LNCaP clone FGC (cell line): ENCODE measurements around the gene TSEN15.
"Not testable (repeated sequence)": the region's sequence is repeated elsewhere in the genome, so short reads cannot be mapped to it uniquely, and the experiment has no call there.

ENCODE experiments used
- DNase-seq: peaks from one replicate; pipeline ENCODE4 v3.0.0-alpha.2; 2011; ENCODE audit warnings: low read depth
- H3K4me3 ChIP-seq: 2 replicates; pipeline ENCODE4 v1.5.1; 2011; ENCODE audit warnings: mild to moderate bottlenecking, low read depth, low read length, control low read depth
- CTCF ChIP-seq: IDR thresholded peaks from 2 replicates; pipeline ENCODE4 v1.5.1; 2012; ENCODE audit warnings: mild to moderate bottlenecking; ENCODE audit not compliant: control insufficient read depth, insufficient read depth; ENCODE audit errors: extremely low read depth

TSEN15 gene

GRCh38 chr1:184034761-184035379, 16.7 kb upstream of the TSEN15 start:
- no peak for DNase-seq
- no peak for TF ChIP-seq CTCF
- H3K4me3 ChIP-seq: no peak overlapping the region

- TF ChIP-seq CTCF: no peak
- no peak overlapping the region for H3K4me3 ChIP-seq
- DNase-seq: no peak
Measured at GRCh38 chr1:184035719-184036516, 15.6 kb upstream of the TSEN15 start.

GRCh38 chr1:184036517-184036949, 15.0 kb upstream of the TSEN15 start:
- H3K4me3 ChIP-seq: no peak overlapping the region
- TF ChIP-seq CTCF: no peak
- DNase-seq: no peak

- TF ChIP-seq CTCF: no peak
- no peak overlapping the region for H3K4me3 ChIP-seq
- DNase-seq: no peak
Measured at GRCh38 chr1:184037849-184038591, 13.5 kb upstream of the TSEN15 start.

- TF ChIP-seq CTCF: no peak
Measured at GRCh38 chr1:184039126-184039525, 12.4 kb upstream of the TSEN15 start.

GRCh38 chr1:184041731-184042130, 9.8 kb upstream of the TSEN15 start:
- no peak for TF ChIP-seq CTCF
- H3K4me3 ChIP-seq: no peak overlapping the region
- DNase-seq: no peak

More at GRCh38 chr1:184039126-184039525, 12.4 kb upstream of the TSEN15 start:
- no peak overlapping the region for H3K4me3 ChIP-seq
- DNase-seq: no peak

- not testable (repeated sequence) for DNase-seq, H3K4me3 ChIP-seq
Measured at GRCh38 chr1:184043315-184043714, 8.2 kb upstream of the TSEN15 start.
